ENCODE results near the gene CPNE7. TPM values are rescaled to one million over a fixed set of nuclear protein-coding genes. Genes with fewer than 3 reads are reported as not detected.

The CPNE7 gene
- total and polyA plus RNA-seq, 2 of the 13 experiments (the other 11 are each of a cell fraction or from before 2014, with no cell fraction given), result 0.59 TPM; not detected in 1

DNA sequence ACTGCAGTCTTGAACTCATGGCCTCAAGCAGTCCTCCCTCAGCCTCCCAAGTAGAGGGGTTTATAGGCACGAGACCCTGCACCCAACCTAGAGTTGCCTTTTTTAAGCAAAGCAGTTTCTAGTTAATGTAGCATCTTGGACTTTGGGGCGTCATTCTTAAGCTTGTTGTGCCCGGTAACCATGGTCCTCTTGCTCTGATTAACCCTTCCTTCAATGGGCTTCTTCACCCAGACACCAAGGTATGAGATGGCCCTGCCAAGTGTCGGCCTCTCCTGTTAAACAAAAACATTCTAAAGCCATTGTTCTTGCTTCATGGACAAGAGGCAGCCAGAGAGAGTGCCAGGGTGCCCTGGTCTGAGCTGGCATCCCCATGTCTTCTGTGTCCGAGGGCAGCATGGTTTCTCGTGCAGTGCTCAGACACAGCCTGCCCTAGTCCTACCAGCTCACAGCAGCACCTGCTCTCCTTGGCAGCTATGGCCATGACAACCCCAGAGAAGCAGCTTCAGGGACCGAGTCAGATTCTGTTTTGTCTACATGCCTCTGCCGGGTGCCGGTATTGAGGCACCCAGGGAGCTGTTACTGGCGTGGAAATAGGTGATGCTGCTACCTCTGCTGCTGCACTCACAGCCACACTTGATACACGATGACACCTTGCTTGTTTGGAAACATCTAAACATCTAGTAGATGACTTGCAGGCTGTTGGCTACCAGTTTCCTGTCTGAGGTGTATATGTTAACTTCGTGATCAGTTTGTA, 11.7 kb upstream of the CPNE7 start (continued):
- TF ChIP-seq, protein P1, sequence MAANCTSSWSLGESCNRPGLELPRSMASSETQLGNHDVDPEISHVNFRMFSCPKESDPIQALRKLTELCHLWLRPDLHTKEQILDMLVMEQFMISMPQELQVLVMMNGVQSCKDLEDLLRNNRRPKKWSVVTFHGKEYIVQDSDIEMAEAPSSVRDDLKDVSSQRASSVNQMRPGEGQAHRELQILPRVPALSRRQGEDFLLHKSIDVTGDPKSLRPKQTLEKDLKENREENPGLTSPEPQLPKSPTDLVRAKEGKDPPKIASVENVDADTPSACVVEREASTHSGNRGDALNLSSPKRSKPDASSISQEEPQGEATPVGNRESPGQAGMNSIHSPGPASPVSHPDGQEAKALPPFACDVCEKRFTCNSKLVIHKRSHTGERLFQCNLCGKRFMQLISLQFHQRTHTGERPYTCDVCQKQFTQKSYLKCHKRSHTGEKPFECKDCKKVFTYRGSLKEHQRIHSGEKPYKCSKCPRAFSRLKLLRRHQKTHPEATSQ (CRISPR knock-in tag; IDR thresholded peaks at IDR 0.05; ENCODE audit: borderline replicate concordance), result no peak
- TF ChIP-seq ZNF282 (IDR thresholded peaks at IDR 0.05; ENCODE audit: partially characterized antibody), result no peak
- TF ChIP-seq SALL1 (CRISPR knock-in tag; IDR thresholded peaks at IDR 0.05), result peak; percentile 11; the same call in 1 of the 2 replicates
- TF ChIP-seq, protein P2, sequence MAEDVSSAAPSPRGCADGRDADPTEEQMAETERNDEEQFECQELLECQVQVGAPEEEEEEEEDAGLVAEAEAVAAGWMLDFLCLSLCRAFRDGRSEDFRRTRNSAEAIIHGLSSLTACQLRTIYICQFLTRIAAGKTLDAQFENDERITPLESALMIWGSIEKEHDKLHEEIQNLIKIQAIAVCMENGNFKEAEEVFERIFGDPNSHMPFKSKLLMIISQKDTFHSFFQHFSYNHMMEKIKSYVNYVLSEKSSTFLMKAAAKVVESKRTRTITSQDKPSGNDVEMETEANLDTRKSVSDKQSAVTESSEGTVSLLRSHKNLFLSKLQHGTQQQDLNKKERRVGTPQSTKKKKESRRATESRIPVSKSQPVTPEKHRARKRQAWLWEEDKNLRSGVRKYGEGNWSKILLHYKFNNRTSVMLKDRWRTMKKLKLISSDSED (CRISPR knock-in tag; IDR thresholded peaks at IDR 0.05), result no peak
- TF ChIP-seq RFX5 (IDR thresholded peaks at IDR 0.05; ENCODE audit: low read depth, low read length), result no peak
- no peak for TF ChIP-seq TP53 (CRISPR knock-in tag; conservative IDR thresholded peaks at IDR 0.05)
- TF ChIP-seq FOXP1 (IDR thresholded peaks at IDR 0.05), result no peak
- TF ChIP-seq FOXP1 (CRISPR knock-in tag; IDR thresholded peaks at IDR 0.05), result no peak
- TF ChIP-seq, protein P3, sequence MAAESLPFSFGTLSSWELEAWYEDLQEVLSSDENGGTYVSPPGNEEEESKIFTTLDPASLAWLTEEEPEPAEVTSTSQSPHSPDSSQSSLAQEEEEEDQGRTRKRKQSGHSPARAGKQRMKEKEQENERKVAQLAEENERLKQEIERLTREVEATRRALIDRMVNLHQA (CRISPR knock-in tag; IDR thresholded peaks at IDR 0.05), result no peak
- no peak for TF ChIP-seq KLF13 (CRISPR knock-in tag; IDR thresholded peaks at IDR 0.05)
- no peak for TF ChIP-seq ARID2 (CRISPR knock-in tag; IDR thresholded peaks at IDR 0.05; ENCODE audit: borderline replicate concordance)
- no peak for TF ChIP-seq ZNF251 (CRISPR knock-in tag; IDR thresholded peaks at IDR 0.05)
- TF ChIP-seq, protein P4, sequence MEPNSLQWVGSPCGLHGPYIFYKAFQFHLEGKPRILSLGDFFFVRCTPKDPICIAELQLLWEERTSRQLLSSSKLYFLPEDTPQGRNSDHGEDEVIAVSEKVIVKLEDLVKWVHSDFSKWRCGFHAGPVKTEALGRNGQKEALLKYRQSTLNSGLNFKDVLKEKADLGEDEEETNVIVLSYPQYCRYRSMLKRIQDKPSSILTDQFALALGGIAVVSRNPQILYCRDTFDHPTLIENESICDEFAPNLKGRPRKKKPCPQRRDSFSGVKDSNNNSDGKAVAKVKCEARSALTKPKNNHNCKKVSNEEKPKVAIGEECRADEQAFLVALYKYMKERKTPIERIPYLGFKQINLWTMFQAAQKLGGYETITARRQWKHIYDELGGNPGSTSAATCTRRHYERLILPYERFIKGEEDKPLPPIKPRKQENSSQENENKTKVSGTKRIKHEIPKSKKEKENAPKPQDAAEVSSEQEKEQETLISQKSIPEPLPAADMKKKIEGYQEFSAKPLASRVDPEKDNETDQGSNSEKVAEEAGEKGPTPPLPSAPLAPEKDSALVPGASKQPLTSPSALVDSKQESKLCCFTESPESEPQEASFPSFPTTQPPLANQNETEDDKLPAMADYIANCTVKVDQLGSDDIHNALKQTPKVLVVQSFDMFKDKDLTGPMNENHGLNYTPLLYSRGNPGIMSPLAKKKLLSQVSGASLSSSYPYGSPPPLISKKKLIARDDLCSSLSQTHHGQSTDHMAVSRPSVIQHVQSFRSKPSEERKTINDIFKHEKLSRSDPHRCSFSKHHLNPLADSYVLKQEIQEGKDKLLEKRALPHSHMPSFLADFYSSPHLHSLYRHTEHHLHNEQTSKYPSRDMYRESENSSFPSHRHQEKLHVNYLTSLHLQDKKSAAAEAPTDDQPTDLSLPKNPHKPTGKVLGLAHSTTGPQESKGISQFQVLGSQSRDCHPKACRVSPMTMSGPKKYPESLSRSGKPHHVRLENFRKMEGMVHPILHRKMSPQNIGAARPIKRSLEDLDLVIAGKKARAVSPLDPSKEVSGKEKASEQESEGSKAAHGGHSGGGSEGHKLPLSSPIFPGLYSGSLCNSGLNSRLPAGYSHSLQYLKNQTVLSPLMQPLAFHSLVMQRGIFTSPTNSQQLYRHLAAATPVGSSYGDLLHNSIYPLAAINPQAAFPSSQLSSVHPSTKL (CRISPR knock-in tag; IDR thresholded peaks at IDR 0.05), result 0 out of 2 replicates have a peak, but pooled peaks have one; percentile 14
- TF ChIP-seq, protein P5, sequence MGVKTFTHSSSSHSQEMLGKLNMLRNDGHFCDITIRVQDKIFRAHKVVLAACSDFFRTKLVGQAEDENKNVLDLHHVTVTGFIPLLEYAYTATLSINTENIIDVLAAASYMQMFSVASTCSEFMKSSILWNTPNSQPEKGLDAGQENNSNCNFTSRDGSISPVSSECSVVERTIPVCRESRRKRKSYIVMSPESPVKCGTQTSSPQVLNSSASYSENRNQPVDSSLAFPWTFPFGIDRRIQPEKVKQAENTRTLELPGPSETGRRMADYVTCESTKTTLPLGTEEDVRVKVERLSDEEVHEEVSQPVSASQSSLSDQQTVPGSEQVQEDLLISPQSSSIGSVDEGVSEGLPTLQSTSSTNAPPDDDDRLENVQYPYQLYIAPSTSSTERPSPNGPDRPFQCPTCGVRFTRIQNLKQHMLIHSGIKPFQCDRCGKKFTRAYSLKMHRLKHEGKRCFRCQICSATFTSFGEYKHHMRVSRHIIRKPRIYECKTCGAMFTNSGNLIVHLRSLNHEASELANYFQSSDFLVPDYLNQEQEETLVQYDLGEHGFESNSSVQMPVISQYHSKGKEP (CRISPR knock-in tag; IDR thresholded peaks at IDR 0.05), result no peak
- no peak for TF ChIP-seq ZNF235 (CRISPR knock-in tag; IDR thresholded peaks at IDR 0.05; ENCODE audit: borderline replicate concordance)
- TF ChIP-seq ZNF138 (CRISPR knock-in tag; IDR thresholded peaks at IDR 0.05; ENCODE audit: low read depth), result no peak
- TF ChIP-seq, protein P6, sequence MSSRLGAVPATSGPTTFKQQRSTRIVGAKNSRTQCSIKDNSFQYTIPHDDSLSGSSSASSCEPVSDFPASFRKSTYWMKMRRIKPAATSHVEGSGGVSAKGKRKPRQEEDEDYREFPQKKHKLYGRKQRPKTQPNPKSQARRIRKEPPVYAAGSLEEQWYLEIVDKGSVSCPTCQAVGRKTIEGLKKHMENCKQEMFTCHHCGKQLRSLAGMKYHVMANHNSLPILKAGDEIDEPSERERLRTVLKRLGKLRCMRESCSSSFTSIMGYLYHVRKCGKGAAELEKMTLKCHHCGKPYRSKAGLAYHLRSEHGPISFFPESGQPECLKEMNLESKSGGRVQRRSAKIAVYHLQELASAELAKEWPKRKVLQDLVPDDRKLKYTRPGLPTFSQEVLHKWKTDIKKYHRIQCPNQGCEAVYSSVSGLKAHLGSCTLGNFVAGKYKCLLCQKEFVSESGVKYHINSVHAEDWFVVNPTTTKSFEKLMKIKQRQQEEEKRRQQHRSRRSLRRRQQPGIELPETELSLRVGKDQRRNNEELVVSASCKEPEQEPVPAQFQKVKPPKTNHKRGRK (CRISPR knock-in tag; IDR thresholded peaks at IDR 0.05), result no peak
- TF ChIP-seq ZNF816 (CRISPR knock-in tag; IDR thresholded peaks at IDR 0.05; ENCODE audit: borderline replicate concordance), result no peak
- TF ChIP-seq EEA1 (CRISPR knock-in tag; IDR thresholded peaks at IDR 0.05; ENCODE audit: borderline replicate concordance), result no peak
- TF ChIP-seq THYN1 (CRISPR knock-in tag; IDR thresholded peaks at IDR 0.05; ENCODE audit: borderline replicate concordance, low read depth), result no peak

Data from HepG2 (cell line).